HFFc6 (cell line): ENCODE data around the gene OOSP4A. TPM values are rescaled to one million over a fixed set of nuclear protein-coding genes. Genes with fewer than 3 reads are reported as not detected.

Experiments used
- DNase-seq: peaks from one replicate; pipeline ENCODE4 v3.0.0-alpha.2; 2018
- H3K27ac Mint-ChIP-seq: 2 replicates; pipeline ENCODE4 v1.8.0; 2020; ENCODE audit warnings: mild to moderate bottlenecking, mixed read lengths
- H3K27me3 Mint-ChIP-seq: 2 replicates; pipeline ENCODE4 v1.8.0; 2021; ENCODE audit warnings: mild to moderate bottlenecking, moderate library complexity, mixed read lengths; ENCODE audit not compliant: insufficient read depth
- H3K36me3 Mint-ChIP-seq: 2 replicates; pipeline ENCODE4 v1.8.0; 2021; ENCODE audit warnings: low read depth, mixed read lengths
- H3K4me1 Mint-ChIP-seq: 2 replicates; pipeline ENCODE4 v1.8.0; 2020; ENCODE audit warnings: low read depth, mixed read lengths
- H3K4me3 Mint-ChIP-seq: 2 replicates; pipeline ENCODE4 v1.8.0; 2020; ENCODE audit warnings: mild to moderate bottlenecking, moderate library complexity, mixed read lengths
- H3K9me3 Mint-ChIP-seq: 2 replicates; pipeline ENCODE4 v1.8.0; 2020; ENCODE audit warnings: mild to moderate bottlenecking, mixed read lengths
- CTCF ChIP-seq: fragments of 200-600 bp; sonication (generic); IDR thresholded peaks from 2 replicates; pipeline ENCODE4 v1.5.0; 2021; ENCODE audit warnings: antibody characterized with exemption, mild to moderate bottlenecking
- total RNA-seq, 6 experiments: library from RNA; stranded (reverse); fragmentation: NEBNext Ultra II Directional; extraction: Animal tissue kit (Norgen Biotek cat#: 25700); gene quantifications; 2 replicates in 1 of 6; 3 replicates in 5 of 6; pipeline ENCODE4 v1.2.3, GENCODE V29; 2021

OOSP4A gene
- total RNA-seq, 6 experiments from 2014 or later = not detected

DNA sequence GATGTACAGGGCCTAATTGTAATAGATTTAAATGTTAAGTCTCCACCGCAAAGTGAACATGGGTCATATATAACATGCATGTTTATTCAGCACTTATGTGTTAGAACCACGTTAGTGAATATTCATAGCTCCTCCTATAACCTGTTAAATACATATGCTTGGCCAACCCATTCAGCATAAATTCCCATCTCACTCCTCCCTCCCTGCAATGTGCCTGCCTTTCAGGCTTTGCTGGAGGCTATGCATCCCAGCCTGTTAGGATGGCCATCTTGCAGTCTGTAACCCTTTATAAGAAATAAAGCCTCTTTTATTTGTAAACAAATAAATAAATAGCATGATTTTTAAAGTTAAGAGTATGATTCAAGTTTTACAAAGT, 1.7 kb upstream of the OOSP4A start:
- Mint-ChIP-seq H3K9me3 (peaks cover 5% of the 10 kb centered on the region; the same call in 1 of the 2 replicates), H3K36me3 (no peaks in the 10 kb centered on the region), H3K4me3 (no peak overlapping the region), H3K4me1 (no peaks in the 10 kb centered on the region; the same call in 1 of the 2 replicates), H3K27ac (no peak overlapping the region), H3K27me3 (no peaks in the 10 kb centered on the region)
- no peak for DNase-seq
- no peak for TF ChIP-seq CTCF

DNA sequence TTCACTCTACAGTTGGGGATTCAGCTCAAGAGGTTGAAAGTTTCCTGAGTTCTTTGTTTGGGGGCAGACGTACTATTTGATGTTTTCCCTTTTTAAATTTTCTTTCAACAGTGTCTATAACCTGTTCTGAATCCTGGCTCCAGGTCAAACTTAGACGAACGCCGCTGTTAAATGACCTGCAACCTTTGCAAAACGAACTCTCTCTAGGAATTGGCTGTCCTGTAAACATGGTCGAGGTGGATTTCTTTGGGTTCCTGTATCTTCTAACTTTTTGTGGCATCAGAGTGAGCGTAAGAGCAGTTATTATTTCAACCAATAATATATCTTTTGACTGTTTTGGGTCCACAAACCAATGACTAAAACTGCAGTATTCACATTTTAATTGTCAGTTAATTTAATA, 1.6 kb downstream of the OOSP4A start:
- no peak overlapping the region for H3K27ac Mint-ChIP-seq
- peaks cover 10% of the 10 kb centered on the region; the same call in 1 of the 2 replicates for H3K9me3 Mint-ChIP-seq
- DNase-seq = no peak
- H3K4me3 Mint-ChIP-seq = no peak overlapping the region
- no peaks in the 10 kb centered on the region for H3K4me1 Mint-ChIP-seq
- TF ChIP-seq CTCF = no peak
- no peaks in the 10 kb centered on the region for H3K27me3 Mint-ChIP-seq
- H3K36me3 Mint-ChIP-seq = no peaks in the 10 kb centered on the region

GRCh38 chr11:59966201-59966600, 2.4 kb downstream of the OOSP4A start:
- DNase-seq = no peak
- no peak overlapping the region for H3K4me3 Mint-ChIP-seq
- H3K4me1 Mint-ChIP-seq = no peaks in the 10 kb centered on the region
- H3K27ac Mint-ChIP-seq = no peak overlapping the region
- TF ChIP-seq CTCF = no peak
- H3K9me3 Mint-ChIP-seq = peaks cover 10% of the 10 kb centered on the region; the same call in 1 of the 2 replicates
- H3K27me3 Mint-ChIP-seq = no peaks in the 10 kb centered on the region
- H3K36me3 Mint-ChIP-seq = no peaks in the 10 kb centered on the region

DNA sequence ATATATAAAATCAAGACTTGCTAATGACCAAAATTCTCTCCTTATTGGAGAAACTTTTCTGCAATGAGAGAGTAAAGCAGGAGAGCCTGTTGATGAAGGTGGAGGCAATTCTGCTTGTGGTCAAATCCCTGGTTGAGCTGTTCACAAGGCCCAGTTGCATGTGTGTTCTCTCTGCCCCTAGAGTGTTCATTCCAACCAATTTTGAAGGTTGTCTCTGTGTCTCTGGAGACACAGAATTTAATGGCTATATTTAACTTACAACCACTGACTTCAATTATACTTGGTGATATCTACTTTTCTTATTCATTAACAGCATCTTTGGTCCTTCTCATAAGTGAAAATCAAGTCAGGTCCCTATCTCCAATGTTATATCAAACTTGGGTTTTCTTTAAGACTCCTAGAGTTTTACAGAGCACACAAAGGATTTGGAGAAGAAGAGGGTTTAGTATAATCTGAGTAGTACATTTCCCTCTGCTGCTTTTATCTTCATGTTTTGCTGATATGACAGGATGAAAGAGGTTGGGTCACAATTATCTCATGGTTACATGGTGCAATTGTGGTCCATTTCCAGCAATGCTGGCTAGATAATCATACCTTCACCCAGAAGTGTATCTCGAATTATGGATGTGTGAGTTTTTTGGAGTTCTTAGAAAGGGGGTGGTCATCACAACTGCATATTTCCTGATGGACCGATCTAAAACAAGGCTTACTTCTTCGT, 4.0 kb downstream of the OOSP4A start:
- Mint-ChIP-seq H3K27me3 (no peaks in the 10 kb centered on the region), H3K4me1 (no peaks in the 10 kb centered on the region), H3K9me3 (peaks cover 14% of the 10 kb centered on the region), H3K27ac (no peak overlapping the region), H3K36me3 (no peaks in the 10 kb centered on the region), H3K4me3 (no peak overlapping the region)
- no peak for DNase-seq
- no peak for TF ChIP-seq CTCF

GRCh38 chr11:59968395-59968783, 4.6 kb downstream of the OOSP4A start:
- H3K27me3 Mint-ChIP-seq = no peaks in the 10 kb centered on the region
- DNase-seq = no peak
- TF ChIP-seq CTCF = no peak
- no peak overlapping the region for H3K27ac Mint-ChIP-seq
- H3K9me3 Mint-ChIP-seq = peaks cover 14% of the 10 kb centered on the region
- H3K4me3 Mint-ChIP-seq = no peak overlapping the region
- no peaks in the 10 kb centered on the region for H3K36me3 Mint-ChIP-seq
- H3K4me1 Mint-ChIP-seq = no peaks in the 10 kb centered on the region
